ENCODE measurements around the gene LPAR3. TPM values are rescaled to one million over a fixed set of nuclear protein-coding genes. Genes with fewer than 3 reads are reported as not detected.

Gene LPAR3
- total and polyA plus RNA-seq, 2 of the 4 experiments (the other 2 are of a cell fraction): 0.09 to 0.18 TPM

- POLR2A ChIA-PET (ENCODE audit: unreplicated experiment): no interaction called here
- intact Hi-C loops (cut with micrococcal nuclease): loop anchor here (1.0 to 10.0 kb wide), 5 partner anchors 164 to 794 kb away; partner anchors contain the start of gene PRKACB
- dilution Hi-C loops (cut with HindIII; ENCODE audit: low sequenced_read_pairs, unreplicated experiment): no loop called here
- no peaks in the 10 kb centered on the region for H3K79me1 ChIP-seq (ENCODE audit: low read depth in 1 of 2, low read length in 2 of 2)
- H3K18ac ChIP-seq (ENCODE audit: low read depth, low read length): no peak overlapping the region
- H3K36me3 ChIP-seq (ENCODE audit: control insufficient read depth, insufficient read depth, low read length): no peaks in the 10 kb centered on the region
- no peak overlapping the region for H3K9ac ChIP-seq (ENCODE audit: low read depth, low read length)
- no peaks in the 10 kb centered on the region for H3K9me3 ChIP-seq (ENCODE audit: control insufficient read depth, insufficient read depth, low read length)
- no peak overlapping the region for H3K23ac ChIP-seq (ENCODE audit: low read depth, low read length)
- no peak overlapping the region for H2BK15ac ChIP-seq (ENCODE audit: low read depth, low read length)
- no peak overlapping the region for H4K91ac ChIP-seq (ENCODE audit: insufficient read depth, low read depth, low read length)
- H2AK9ac ChIP-seq (replicated peaks; ENCODE audit: low read depth, low read length, poor library complexity): no peak overlapping the region
- in situ Hi-C loops (cut with MboI; ENCODE audit: low sequenced_read_pairs): loop anchor here (5.0 to 25.0 kb wide), 3 partner anchors 164 to 471 kb away; no protein-coding TSS in a partner anchor
- no peak overlapping the region for H2BK20ac ChIP-seq (ENCODE audit: low read depth, low read length)
- no peak overlapping the region for H3K4me3 ChIP-seq (ENCODE audit: insufficient read depth, low read depth, low read length)
- CTCF ChIA-PET: interaction anchor here (0.6 to 3.1 kb wide), 6 partner anchors 9 to 176 kb away, joined by 3 to 12 read pairs (median 4); no protein-coding TSS in a partner anchor
- H3K4me1 ChIP-seq (ENCODE audit: control insufficient read depth, insufficient read depth, low read length): peaks cover 2% of the 10 kb centered on the region; the same call in 1 of the 2 replicates
- ATAC-seq (ENCODE audit: low read depth): peak; percentile 92
- peak; percentile 72 for DNase-seq
- no peak overlapping the region for H2AFZ ChIP-seq (replicated peaks; ENCODE audit: low read length, poor library complexity)
- no peak overlapping the region for H2AK5ac ChIP-seq (ENCODE audit: low read depth, low read length)
- H4K5ac ChIP-seq (ENCODE audit: low read depth, low read length): no peak overlapping the region
- no peak overlapping the region for H3K4ac ChIP-seq (ENCODE audit: low read depth, low read length)
- no peak overlapping the region for H3K4me2 ChIP-seq (ENCODE audit: low read depth, low read length)
- no peak overlapping the region for H3K14ac ChIP-seq (replicated peaks; ENCODE audit: low read depth, low read length)
- H2BK120ac ChIP-seq (ENCODE audit: low read depth, low read length): no peak overlapping the region
- TF ChIP-seq BHLHE40 (IDR thresholded peaks at IDR 0.05; ENCODE audit: low read depth, low read length) (no peak), SMC3 (IDR thresholded peaks at IDR 0.05; ENCODE audit: low read depth, low read length) (peak; percentile 74), CTCF (conservative IDR thresholded peaks at IDR 0.05; ENCODE audit: low read depth, low read length) (peak; percentile 95), MAFK (IDR thresholded peaks at IDR 0.05; ENCODE audit: low read depth, low read length) (no peak), ELK1 (IDR thresholded peaks at IDR 0.05; ENCODE audit: borderline replicate concordance, low read depth, low read length) (no peak), POLR2A (IDR thresholded peaks at IDR 0.05; ENCODE audit: low read depth, low read length) (no peak), RAD21 (IDR thresholded peaks at IDR 0.05; ENCODE audit: low read length) (peak; percentile 96), CEBPB (IDR thresholded peaks at IDR 0.05; ENCODE audit: low read depth, low read length) (0 out of 2 replicates have a peak, but pooled peaks have one; percentile 11)
- H3K27ac ChIP-seq (ENCODE audit: insufficient read depth, low read length): no peak overlapping the region
- no TSS peak for BruUV-seq (replicated peaks)
- WGBS, 2 experiments (ENCODE audit: extremely low coverage in 2 of 2, insufficient read length in 1 of 2): 0% methylated on average over 2 of the region's 5 CpGs; no CpG with 5 or more reads in 1 of the 2 experiments
- peaks cover 9% of the 10 kb centered on the region; the same call in 1 of the 2 replicates for H3K9me1 ChIP-seq (ENCODE audit: insufficient read depth, low read length)
- no peaks in the 10 kb centered on the region for H4K20me1 ChIP-seq (ENCODE audit: insufficient read depth, low read length)
- H2BK5ac ChIP-seq (ENCODE audit: low read depth, low read length, poor library complexity, severe bottlenecking): no peak overlapping the region
- no peak overlapping the region for H3K56ac ChIP-seq (ENCODE audit: extremely low read depth, insufficient read depth, low read length)
- H3K27me3 ChIP-seq (ENCODE audit: control insufficient read depth, insufficient read depth, low read length): peaks cover 12% of the 10 kb centered on the region
- no peak overlapping the region for H4K8ac ChIP-seq (ENCODE audit: low read depth in 2 of 2, low read length in 2 of 2)
Observed at GRCh38 chr1:84936116-84936810, 43.3 kb upstream of the LPAR3 start.

Measured in IMR-90 (cell line).